ENCODE data around the gene GADL1.

Gene GADL1

GRCh38 chr3:30894521-30895251 is at the start of gene GADL1:
GADL1 (minus strand) TSS chr3:30894661; CDS start chr3:30894614, 47 bp downstream.
- H3K4me3 ChIP-seq (ENCODE audit: low read depth, low read length): peak within 1 kb of the TSS; percentile 50
- DNase-seq (ENCODE audit: low read depth, low spot score): peak; percentile 15
- no peak for TF ChIP-seq CTCF (IDR thresholded peaks at IDR 0.05; ENCODE audit: low read depth, low read length)
- in situ Hi-C loops (cut with HindIII; ENCODE audit: low sequenced_read_pairs): no loop called here

GRCh38 chr3:30944124-30944523 is 49.7 kb upstream of the GADL1 start:
- DNase-seq (ENCODE audit: low read depth, low spot score): no peak
- no peak overlapping the region for H3K4me3 ChIP-seq (ENCODE audit: low read depth, low read length)
- in situ Hi-C loops (cut with HindIII; ENCODE audit: low sequenced_read_pairs): no loop called here
- no peak for TF ChIP-seq CTCF (IDR thresholded peaks at IDR 0.05; ENCODE audit: low read depth, low read length)

- no peak for TF ChIP-seq CTCF (IDR thresholded peaks at IDR 0.05; ENCODE audit: low read depth, low read length)
- H3K4me3 ChIP-seq (ENCODE audit: low read depth, low read length): no peak overlapping the region
- in situ Hi-C loops (cut with HindIII; ENCODE audit: low sequenced_read_pairs): no loop called here
- DNase-seq (ENCODE audit: low read depth, low spot score): no peak
These were observed 48.7 kb upstream of the GADL1 start for GRCh38 chr3:30943206-30943605.

GRCh38 chr3:30941342-30941741 is 46.9 kb upstream of the GADL1 start:
- TF ChIP-seq CTCF (IDR thresholded peaks at IDR 0.05; ENCODE audit: low read depth, low read length): no peak
- H3K4me3 ChIP-seq (ENCODE audit: low read depth, low read length): no peak overlapping the region
- in situ Hi-C loops (cut with HindIII; ENCODE audit: low sequenced_read_pairs): no loop called here
- DNase-seq (ENCODE audit: low read depth, low spot score): no peak

- no peak for DNase-seq (ENCODE audit: low read depth, low spot score)
- in situ Hi-C loops (cut with HindIII; ENCODE audit: low sequenced_read_pairs): no loop called here
- no peak for TF ChIP-seq CTCF (IDR thresholded peaks at IDR 0.05; ENCODE audit: low read depth, low read length)
- H3K4me3 ChIP-seq (ENCODE audit: low read depth, low read length): no peak overlapping the region
These were observed 46.3 kb upstream of the GADL1 start for GRCh38 chr3:30940740-30941139.

GRCh38 chr3:30934208-30934550 is 39.7 kb upstream of the GADL1 start:
- peak; percentile 66 for DNase-seq (ENCODE audit: low read depth, low spot score)
- TF ChIP-seq CTCF (IDR thresholded peaks at IDR 0.05; ENCODE audit: low read depth, low read length): peak; percentile 67
- in situ Hi-C loops (cut with HindIII; ENCODE audit: low sequenced_read_pairs): no loop called here
- no peak overlapping the region for H3K4me3 ChIP-seq (ENCODE audit: low read depth, low read length)
